Keratinocyte (primary cell): ENCODE data around the gene GMIP. TPM values are rescaled to one million over a fixed set of nuclear protein-coding genes. Genes with fewer than 3 reads are reported as not detected.
"Not testable (repeated sequence)": the region's sequence is repeated elsewhere in the genome, so short reads cannot be mapped to it uniquely, and the experiment has no call there.

Experiments
- DNase-seq: peaks from one replicate; pipeline ENCODE4 v3.0.0-alpha.2; 2011; ENCODE audit warnings: low read depth, missing footprints, low spot score
- FAIRE-seq: peaks from 2 replicates; lab custom pipeline; 2011; peaks lifted over from hg19 to GRCh38; lab: Jason Lieb, UNC
- H2AFZ ChIP-seq: 2 replicates; pipeline ENCODE4 v1.6.0; 2012; ENCODE audit warnings: low read length, control low read depth, inconsistent platforms; ENCODE audit not compliant: control insufficient read depth
- H3K27ac ChIP-seq: 2 replicates; pipeline ENCODE4 v1.5.1; 2011; ENCODE audit warnings: low read length; ENCODE audit not compliant: control insufficient read depth, insufficient read depth
- H3K27me3 ChIP-seq: 3 replicates; pipeline ENCODE4 v1.6.0; 2011; ENCODE audit warnings: low read length; ENCODE audit not compliant: control insufficient read depth, insufficient read depth; ENCODE audit errors: extremely low read depth
- H3K36me3 ChIP-seq, 2 experiments: 2 replicates in 1 of 2; 3 replicates in 1 of 2; pipeline ENCODE4 v1.5.1; 2011; ENCODE audit warnings: low read length in 2 of 2, mild to moderate bottlenecking in 1 of 2; ENCODE audit not compliant: control insufficient read depth in 2 of 2, insufficient read depth in 2 of 2; ENCODE audit errors: extremely low read depth in 1 of 2
- H3K4me1 ChIP-seq: 3 replicates; pipeline ENCODE4 v1.5.1; 2011; ENCODE audit warnings: low read length; ENCODE audit not compliant: control insufficient read depth, insufficient read depth; ENCODE audit errors: extremely low read depth
- H3K4me2 ChIP-seq: 3 replicates; pipeline ENCODE4 v1.6.0; 2011; ENCODE audit warnings: low read depth, low read length; ENCODE audit not compliant: control insufficient read depth, insufficient read depth; ENCODE audit errors: extremely low read depth
- H3K4me3 ChIP-seq, 3 experiments: fragments of 200-600 bp in 1 of 3; sonication (generic) in 1 of 3; 2 replicates in 2 of 3; 3 replicates in 1 of 3; pipeline ENCODE4 v1.5.1; 2011 to 2016; ENCODE audit warnings: low read length in 3 of 3, mild to moderate bottlenecking in 3 of 3, control low read depth in 2 of 3, inconsistent platforms in 1 of 3, low read depth in 1 of 3, mixed read lengths in 1 of 3, mixed run types in 1 of 3, moderate library complexity in 1 of 3; ENCODE audit not compliant: control insufficient read depth in 2 of 3, insufficient read depth in 2 of 3; ENCODE audit errors: extremely low read depth in 1 of 3
- H3K79me2 ChIP-seq: 2 replicates; pipeline ENCODE4 v1.6.0; 2012; ENCODE audit warnings: low read length; ENCODE audit not compliant: control insufficient read depth, insufficient read depth
- H3K9ac ChIP-seq: 3 replicates; pipeline ENCODE4 v1.6.0; 2011; ENCODE audit warnings: low read length; ENCODE audit not compliant: control insufficient read depth, insufficient read depth; ENCODE audit errors: extremely low read depth
- H3K9me1 ChIP-seq: 3 replicates; pipeline ENCODE4 v1.6.0; 2011; ENCODE audit warnings: low read length; ENCODE audit not compliant: control insufficient read depth, insufficient read depth; ENCODE audit errors: extremely low read depth
- H3K9me3 ChIP-seq: 2 replicates; pipeline ENCODE4 v1.5.1; 2012; ENCODE audit warnings: low read depth, low read length; ENCODE audit not compliant: control insufficient read depth
- H4K20me1 ChIP-seq: 3 replicates; pipeline ENCODE4 v1.6.0; 2011; ENCODE audit warnings: low read length; ENCODE audit not compliant: control insufficient read depth, insufficient read depth; ENCODE audit errors: extremely low read depth
- EZH2 ChIP-seq: IDR thresholded peaks from one replicate; pipeline ENCODE4 v1.6.1; 2012; ENCODE audit warnings: inconsistent platforms, mild to moderate bottlenecking, low read length, moderate library complexity
- dilution Hi-C: fragments of 300-500 bp; cut with MboI; formaldehyde crosslinking; loops from one replicate; pipeline ENCODE4 v1.7.0; 2020; ENCODE audit warnings: low sequenced_read_pairs; ENCODE audit not compliant: extremely low pct_ligation_motif_present
- polyA plus RNA-seq, 5 experiments: library from polyadenylated mRNA; depleted of rRNA in 3 of 5; stranded (reverse) in 3 of 5; stranded (forward) in 1 of 5; unstranded in 1 of 5; fragments of >200 nt; gene quantifications; 1 replicate in 1 of 5; 2 replicates in 3 of 5; 3 replicates in 1 of 5; pipeline versions ENCODE4 v1.2.1 to v1.2.3, GENCODE V29; 2011 to 2012; ENCODE audit warnings: missing spikeins in 2 of 5, low read depth in 1 of 5, low replicate concordance in 1 of 5
- TF ChIP-seq, protein P1 (sequence below), 3 experiments: IDR thresholded peaks in 1 of 3; conservative IDR thresholded peaks in 1 of 3; optimal IDR thresholded peaks in 1 of 3; 2 replicates in 2 of 3; 3 replicates in 1 of 3; pipeline versions ENCODE3 to v1.5.1; 2011; ENCODE audit warnings: low read length in 3 of 3, mild to moderate bottlenecking in 3 of 3, moderate library complexity in 2 of 3, control low read depth in 1 of 3, inconsistent platforms in 1 of 3; ENCODE audit not compliant: insufficient read depth in 2 of 3; ENCODE audit errors: extremely low read depth in 1 of 3

Gene GMIP
- polyA plus RNA-seq, 1 donor (not counting 4 experiments of a cell fraction or from before 2014, with no cell fraction given) = 5.0 TPM

DNA sequence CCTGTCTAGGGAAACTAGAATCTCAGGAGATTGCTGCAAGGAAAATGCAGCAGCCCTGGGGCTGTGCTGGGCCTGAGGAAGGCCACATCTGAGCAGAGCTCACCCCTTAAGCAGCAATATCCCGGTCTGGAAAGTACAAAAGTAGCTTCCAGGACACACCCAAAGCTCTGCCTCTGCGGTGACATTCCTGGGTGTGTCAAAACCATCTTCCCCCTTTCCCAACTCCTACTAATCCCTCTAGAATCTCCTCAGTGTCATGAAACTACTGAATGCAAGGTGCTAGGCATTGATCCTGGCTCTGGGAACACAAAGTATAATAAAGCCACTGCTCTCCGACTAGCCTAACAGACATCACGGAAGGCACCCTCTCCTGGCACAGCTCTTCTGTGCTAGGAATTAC lies 30.0 kb downstream of the GMIP start:
- DNase-seq (peak; percentile 63), FAIRE-seq (peak; percentile 85)
- Histone ChIP-seq H3K4me1 (peaks cover 10% of the 10 kb centered on the region), H3K27me3 (no peaks in the 10 kb centered on the region), H3K9ac (peak overlapping the region; percentile 31), H3K4me2 (peak overlapping the region; percentile 42), H3K79me2 (no peaks in the 10 kb centered on the region), H4K20me1 (no peaks in the 10 kb centered on the region), H2AFZ (peak overlapping the region; percentile 31), H3K4me3 (no peak overlapping the region), H3K36me3 (no peaks in the 10 kb centered on the region), H3K9me1 (no peaks in the 10 kb centered on the region), H3K9me3 (no peaks in the 10 kb centered on the region), H3K27ac (peak overlapping the region; percentile 38)
- TF ChIP-seq, protein P1, sequence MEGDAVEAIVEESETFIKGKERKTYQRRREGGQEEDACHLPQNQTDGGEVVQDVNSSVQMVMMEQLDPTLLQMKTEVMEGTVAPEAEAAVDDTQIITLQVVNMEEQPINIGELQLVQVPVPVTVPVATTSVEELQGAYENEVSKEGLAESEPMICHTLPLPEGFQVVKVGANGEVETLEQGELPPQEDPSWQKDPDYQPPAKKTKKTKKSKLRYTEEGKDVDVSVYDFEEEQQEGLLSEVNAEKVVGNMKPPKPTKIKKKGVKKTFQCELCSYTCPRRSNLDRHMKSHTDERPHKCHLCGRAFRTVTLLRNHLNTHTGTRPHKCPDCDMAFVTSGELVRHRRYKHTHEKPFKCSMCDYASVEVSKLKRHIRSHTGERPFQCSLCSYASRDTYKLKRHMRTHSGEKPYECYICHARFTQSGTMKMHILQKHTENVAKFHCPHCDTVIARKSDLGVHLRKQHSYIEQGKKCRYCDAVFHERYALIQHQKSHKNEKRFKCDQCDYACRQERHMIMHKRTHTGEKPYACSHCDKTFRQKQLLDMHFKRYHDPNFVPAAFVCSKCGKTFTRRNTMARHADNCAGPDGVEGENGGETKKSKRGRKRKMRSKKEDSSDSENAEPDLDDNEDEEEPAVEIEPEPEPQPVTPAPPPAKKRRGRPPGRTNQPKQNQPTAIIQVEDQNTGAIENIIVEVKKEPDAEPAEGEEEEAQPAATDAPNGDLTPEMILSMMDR (optimal IDR thresholded peaks at IDR 0.05 in 1 of 3, IDR thresholded peaks at IDR 0.05 in 1 of 3, conservative IDR thresholded peaks at IDR 0.05 in 1 of 3; ENCODE audit: extremely low read depth in 1 of 3, insufficient read depth in 2 of 3, low read length in 3 of 3) = peak in 1 of 3 experiments; percentile 3
- TF ChIP-seq EZH2 = no peak
- dilution Hi-C loops = no loop called here

DNA sequence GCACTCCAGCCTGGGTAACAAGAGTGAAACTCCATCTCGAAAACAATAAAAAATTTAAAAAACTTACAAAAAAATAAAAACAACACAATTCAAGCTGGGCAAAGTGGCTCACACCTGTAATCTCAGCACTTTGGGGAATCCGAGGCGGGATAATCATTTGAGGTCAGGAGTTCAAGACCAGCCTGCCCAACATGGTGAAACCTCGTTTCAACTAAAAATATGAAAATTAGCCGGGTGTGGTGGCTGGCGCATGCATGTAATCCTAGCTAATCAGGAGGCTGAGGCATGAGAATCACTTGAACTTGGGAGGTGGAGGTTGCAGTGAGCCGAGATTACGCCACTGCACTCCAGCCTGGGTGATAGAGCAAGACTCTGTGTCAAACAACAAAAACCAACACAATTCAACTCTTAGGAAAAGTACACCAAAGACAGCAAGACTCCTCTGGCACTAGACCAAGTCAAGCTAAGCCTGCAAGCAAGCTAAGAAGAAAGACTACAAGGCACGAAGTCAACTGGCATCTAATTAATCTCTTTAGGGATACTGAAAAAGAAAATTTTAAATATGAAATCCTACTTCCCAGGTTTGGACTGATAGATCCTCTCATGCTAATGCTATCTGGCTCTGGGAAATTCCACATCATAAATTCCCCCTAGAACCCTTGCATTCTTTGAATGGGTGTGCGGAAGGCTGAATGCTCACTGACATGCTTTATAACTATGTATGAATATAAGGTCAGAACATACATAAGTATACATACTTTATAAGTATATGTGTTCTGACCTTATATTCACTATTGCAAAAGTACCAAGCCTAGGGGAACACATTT lies 32.9 kb downstream of the GMIP start:
- H3K27me3 ChIP-seq = no peaks in the 10 kb centered on the region

GRCh38 chr19:19606686-19607085 lies 36.8 kb downstream of the GMIP start:
- H4K20me1 ChIP-seq, DNase-seq, H3K4me3 ChIP-seq, H3K36me3 ChIP-seq, dilution Hi-C loops, H3K27me3 ChIP-seq, H3K27ac ChIP-seq, H2AFZ ChIP-seq, H3K79me2 ChIP-seq, FAIRE-seq, H3K9ac ChIP-seq, H3K4me2 ChIP-seq, H3K9me1 ChIP-seq, H3K9me3 ChIP-seq: not testable (repeated sequence)
- peaks cover 27% of the 10 kb centered on the region for H3K4me1 ChIP-seq

More for the DNA sequence above, 32.9 kb downstream of the GMIP start:
- H3K4me3 ChIP-seq = no peak overlapping the region
- dilution Hi-C loops = no loop called here
- H3K4me2 ChIP-seq = no peak overlapping the region
- no peaks in the 10 kb centered on the region for H3K9me3 ChIP-seq
- H3K79me2 ChIP-seq = no peaks in the 10 kb centered on the region
- H4K20me1 ChIP-seq = no peaks in the 10 kb centered on the region
- DNase-seq (no peak), FAIRE-seq (no peak)
- no peak overlapping the region for H3K9ac ChIP-seq
- TF ChIP-seq EZH2 = no peak
- TF ChIP-seq, protein P1 (optimal IDR thresholded peaks at IDR 0.05 in 1 of 3, IDR thresholded peaks at IDR 0.05 in 1 of 3, conservative IDR thresholded peaks at IDR 0.05 in 1 of 3; ENCODE audit: extremely low read depth in 1 of 3, insufficient read depth in 2 of 3, low read length in 3 of 3) = no peak
- H3K36me3 ChIP-seq = no peaks in the 10 kb centered on the region
- no peaks in the 10 kb centered on the region for H3K9me1 ChIP-seq
- H3K27ac ChIP-seq = no peak overlapping the region
- peaks cover 18% of the 10 kb centered on the region for H3K4me1 ChIP-seq
- no peak overlapping the region for H2AFZ ChIP-seq
